Panc1 (cell line): Measurements from ENCODE around the gene ZNF132. TPM values are rescaled to one million over a fixed set of nuclear protein-coding genes. Genes with fewer than 3 reads are reported as not detected.
A peak's percentile ranks its signal among the peaks of the same experiment; 100 is the strongest.
"Not testable (repeated sequence)": the region's sequence is repeated elsewhere in the genome, so short reads cannot be mapped to it uniquely, and the experiment has no call there.

ENCODE experiments used
- ATAC-seq: fragments of 200-7000 bp; cut with Tn5 transposase; 2 replicates; pipeline ENCODE4 v1.9.1; 2020; ENCODE audit warnings: mild to moderate bottlenecking, moderate library complexity
- BruUV-seq: library from RNA; stranded (reverse); fragments of 400-500 nt; replicated peaks from 2 replicates; lab custom pipeline; 2021; lab: Mats Ljungman, UMichigan
- CTCF ChIA-PET: fragments of 300-600 bp; sonication (Branson Sonifier 250); formaldehyde crosslinking; loops from one replicate; lab custom pipeline; 2022; ENCODE audit warnings: antibody characterized with exemption; lab: Charles Lee
- POLR2A ChIA-PET: fragments of 300-600 bp; sonication (Branson Sonifier 250); formaldehyde crosslinking; loops from one replicate; lab custom pipeline; 2022; ENCODE audit warnings: antibody characterized with exemption; lab: Charles Lee
- DNase-seq: peaks from one replicate; pipeline ENCODE4 v3.0.0-alpha.2; 2010; ENCODE audit warnings: low read depth, low spot score
- H3K27ac ChIP-seq: 2 replicates; pipeline ENCODE4 v1.5.1; 2011; ENCODE audit warnings: mild to moderate bottlenecking, low read length, inconsistent platforms
- H3K27me3 ChIP-seq: fragments of 200-500 bp; sonication (Bioruptor generic); 2 replicates; pipeline ENCODE4 v1.6.0; 2014; ENCODE audit warnings: low read length, inconsistent platforms; ENCODE audit not compliant: control insufficient read depth, insufficient read depth
- H3K36me3 ChIP-seq: fragments of 200-500 bp; sonication (Bioruptor generic); 2 replicates; pipeline ENCODE4 v1.5.1; 2014; ENCODE audit warnings: inconsistent platforms, mild to moderate bottlenecking, low read length, moderate library complexity; ENCODE audit not compliant: control insufficient read depth, insufficient read depth
- H3K4me1 ChIP-seq: 2 replicates; pipeline ENCODE4 v1.5.1; 2011; ENCODE audit warnings: inconsistent platforms, mild to moderate bottlenecking, low read length, moderate library complexity; ENCODE audit not compliant: control insufficient read depth, insufficient read depth
- H3K4me3 ChIP-seq, 2 experiments: 2 replicates each; pipeline ENCODE4 v1.5.1; 2011 to 2012; ENCODE audit warnings: low read depth in 2 of 2, low read length in 2 of 2, mild to moderate bottlenecking in 2 of 2, inconsistent platforms in 1 of 2, moderate library complexity in 1 of 2
- H3K9me3 ChIP-seq: fragments of 200-500 bp; sonication (Bioruptor generic); 2 replicates; pipeline ENCODE4 v1.5.1; 2014; ENCODE audit warnings: low read depth, mild to moderate bottlenecking, inconsistent platforms, low read length, moderate library complexity; ENCODE audit not compliant: control insufficient read depth, insufficient read depth
- POLR2AphosphoS5 ChIP-seq: IDR thresholded peaks from 2 replicates; pipeline ENCODE4 v1.6.1; 2012; ENCODE audit warnings: mild to moderate bottlenecking, low read depth, low read length, moderate library complexity
- SIN3A ChIP-seq: IDR thresholded peaks from 2 replicates; pipeline ENCODE4 v1.6.1; 2012; ENCODE audit warnings: low read depth, mild to moderate bottlenecking, low read length, moderate library complexity, borderline replicate concordance; ENCODE audit not compliant: insufficient read depth
- TCF7L2 ChIP-seq: IDR thresholded peaks from 2 replicates; pipeline ENCODE4 v1.6.1; 2011; ENCODE audit warnings: mild to moderate bottlenecking, low read depth, low read length, inconsistent platforms
- in situ Hi-C: cut with HindIII; loops from 2 replicates; pipeline ENCODE4 v1.10.0; 2016; ENCODE audit warnings: low sequenced_read_pairs, low pct_unique_long_range_greater_than_20kb
- intact Hi-C: fragments of 100-400 bp; cut with micrococcal nuclease; formaldehyde crosslinking; loops from one replicate; pipeline ENCODE4 v1.10.0; 2022; ENCODE audit not compliant: unreplicated experiment
- total RNA-seq: library from RNA; stranded (reverse); gene quantifications from one replicate; pipeline ENCODE4 v1.2.1, GENCODE V29; 2021; ENCODE audit not compliant: unreplicated experiment
- TF ChIP-seq, protein P1 (sequence below): fragments of 450-650 bp; IDR thresholded peaks from 2 replicates; pipeline ENCODE4 v1.5.1; 2017; ENCODE audit warnings: mild to moderate bottlenecking
- TF ChIP-seq, protein P2 (sequence below), 2 experiments: IDR thresholded peaks; 2 replicates each; pipeline ENCODE4 v1.6.1; 2011 to 2012; ENCODE audit warnings: low read depth in 2 of 2, control low read depth in 1 of 2, low read length in 1 of 2, mild to moderate bottlenecking in 1 of 2, moderate library complexity in 1 of 2; ENCODE audit not compliant: insufficient read depth in 1 of 2

The ZNF132 gene
- total RNA-seq, 1 experiment from 2014 or later: not detected

- intact Hi-C loops (no loop called here), in situ Hi-C loops (no loop called here)
Observed at GRCh38 chr19:58407658-58408151, 32.2 kb downstream of the ZNF132 start.

GRCh38 chr19:58406818-58407657 lies 32.9 kb downstream of the ZNF132 start:
- Histone ChIP-seq H3K4me1 (peaks cover 36% of the 10 kb centered on the region), H3K9me3 (no peaks in the 10 kb centered on the region), H3K27me3 (no peaks in the 10 kb centered on the region), H3K27ac (peak overlapping the region; percentile 96), H3K4me3 (peak overlapping the region; percentile 86 to 97), H3K36me3 (no peaks in the 10 kb centered on the region; the same call in 1 of the 2 replicates)
- BruUV-seq: no TSS peak
- in situ Hi-C loops (no loop called here), intact Hi-C loops (no loop called here)
- peak; percentile 11; the same call in 1 of the 2 replicates for ATAC-seq
- ChIA-PET CTCF (interaction anchor here (0.6 kb wide), 1 partner anchor 1595 kb away, joined by 4 read pairs; no protein-coding TSS in a partner anchor), POLR2A (no interaction called here)
- DNase-seq: no peak
- TF ChIP-seq TCF7L2 (no peak), SIN3A (no peak)
- TF ChIP-seq, protein P1, sequence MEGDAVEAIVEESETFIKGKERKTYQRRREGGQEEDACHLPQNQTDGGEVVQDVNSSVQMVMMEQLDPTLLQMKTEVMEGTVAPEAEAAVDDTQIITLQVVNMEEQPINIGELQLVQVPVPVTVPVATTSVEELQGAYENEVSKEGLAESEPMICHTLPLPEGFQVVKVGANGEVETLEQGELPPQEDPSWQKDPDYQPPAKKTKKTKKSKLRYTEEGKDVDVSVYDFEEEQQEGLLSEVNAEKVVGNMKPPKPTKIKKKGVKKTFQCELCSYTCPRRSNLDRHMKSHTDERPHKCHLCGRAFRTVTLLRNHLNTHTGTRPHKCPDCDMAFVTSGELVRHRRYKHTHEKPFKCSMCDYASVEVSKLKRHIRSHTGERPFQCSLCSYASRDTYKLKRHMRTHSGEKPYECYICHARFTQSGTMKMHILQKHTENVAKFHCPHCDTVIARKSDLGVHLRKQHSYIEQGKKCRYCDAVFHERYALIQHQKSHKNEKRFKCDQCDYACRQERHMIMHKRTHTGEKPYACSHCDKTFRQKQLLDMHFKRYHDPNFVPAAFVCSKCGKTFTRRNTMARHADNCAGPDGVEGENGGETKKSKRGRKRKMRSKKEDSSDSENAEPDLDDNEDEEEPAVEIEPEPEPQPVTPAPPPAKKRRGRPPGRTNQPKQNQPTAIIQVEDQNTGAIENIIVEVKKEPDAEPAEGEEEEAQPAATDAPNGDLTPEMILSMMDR: peak; percentile 77; the same call in 1 of the 2 replicates

More at GRCh38 chr19:58407658-58408151, 32.2 kb downstream of the ZNF132 start:
- H3K4me1 ChIP-seq: peaks cover 29% of the 10 kb centered on the region
- DNase-seq: no peak
- peak overlapping the region; percentile 96 for H3K27ac ChIP-seq
- ATAC-seq: peak; percentile 38
- no peaks in the 10 kb centered on the region; the same call in 1 of the 2 replicates for H3K36me3 ChIP-seq
- no peaks in the 10 kb centered on the region for H3K9me3 ChIP-seq
- ChIA-PET POLR2A (no interaction called here), CTCF (no interaction called here)
- peak overlapping the region; percentile 86 to 97 for H3K4me3 ChIP-seq
- TF ChIP-seq SIN3A: 0 out of 2 replicates have a peak, but pooled peaks have one; percentile 45
- TF ChIP-seq, protein P1: no peak
- TF ChIP-seq POLR2AphosphoS5: no peak
- no peak for TF ChIP-seq TCF7L2
- TF ChIP-seq, protein P2, sequence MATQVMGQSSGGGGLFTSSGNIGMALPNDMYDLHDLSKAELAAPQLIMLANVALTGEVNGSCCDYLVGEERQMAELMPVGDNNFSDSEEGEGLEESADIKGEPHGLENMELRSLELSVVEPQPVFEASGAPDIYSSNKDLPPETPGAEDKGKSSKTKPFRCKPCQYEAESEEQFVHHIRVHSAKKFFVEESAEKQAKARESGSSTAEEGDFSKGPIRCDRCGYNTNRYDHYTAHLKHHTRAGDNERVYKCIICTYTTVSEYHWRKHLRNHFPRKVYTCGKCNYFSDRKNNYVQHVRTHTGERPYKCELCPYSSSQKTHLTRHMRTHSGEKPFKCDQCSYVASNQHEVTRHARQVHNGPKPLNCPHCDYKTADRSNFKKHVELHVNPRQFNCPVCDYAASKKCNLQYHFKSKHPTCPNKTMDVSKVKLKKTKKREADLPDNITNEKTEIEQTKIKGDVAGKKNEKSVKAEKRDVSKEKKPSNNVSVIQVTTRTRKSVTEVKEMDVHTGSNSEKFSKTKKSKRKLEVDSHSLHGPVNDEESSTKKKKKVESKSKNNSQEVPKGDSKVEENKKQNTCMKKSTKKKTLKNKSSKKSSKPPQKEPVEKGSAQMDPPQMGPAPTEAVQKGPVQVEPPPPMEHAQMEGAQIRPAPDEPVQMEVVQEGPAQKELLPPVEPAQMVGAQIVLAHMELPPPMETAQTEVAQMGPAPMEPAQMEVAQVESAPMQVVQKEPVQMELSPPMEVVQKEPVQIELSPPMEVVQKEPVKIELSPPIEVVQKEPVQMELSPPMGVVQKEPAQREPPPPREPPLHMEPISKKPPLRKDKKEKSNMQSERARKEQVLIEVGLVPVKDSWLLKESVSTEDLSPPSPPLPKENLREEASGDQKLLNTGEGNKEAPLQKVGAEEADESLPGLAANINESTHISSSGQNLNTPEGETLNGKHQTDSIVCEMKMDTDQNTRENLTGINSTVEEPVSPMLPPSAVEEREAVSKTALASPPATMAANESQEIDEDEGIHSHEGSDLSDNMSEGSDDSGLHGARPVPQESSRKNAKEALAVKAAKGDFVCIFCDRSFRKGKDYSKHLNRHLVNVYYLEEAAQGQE (IDR thresholded peaks at IDR 0.05; ENCODE audit: insufficient read depth in 1 of 2, low read depth in 2 of 2, low read length in 1 of 2): no peak
- no peaks in the 10 kb centered on the region for H3K27me3 ChIP-seq
- TSS peak; percentile 98 for BruUV-seq

DNA sequence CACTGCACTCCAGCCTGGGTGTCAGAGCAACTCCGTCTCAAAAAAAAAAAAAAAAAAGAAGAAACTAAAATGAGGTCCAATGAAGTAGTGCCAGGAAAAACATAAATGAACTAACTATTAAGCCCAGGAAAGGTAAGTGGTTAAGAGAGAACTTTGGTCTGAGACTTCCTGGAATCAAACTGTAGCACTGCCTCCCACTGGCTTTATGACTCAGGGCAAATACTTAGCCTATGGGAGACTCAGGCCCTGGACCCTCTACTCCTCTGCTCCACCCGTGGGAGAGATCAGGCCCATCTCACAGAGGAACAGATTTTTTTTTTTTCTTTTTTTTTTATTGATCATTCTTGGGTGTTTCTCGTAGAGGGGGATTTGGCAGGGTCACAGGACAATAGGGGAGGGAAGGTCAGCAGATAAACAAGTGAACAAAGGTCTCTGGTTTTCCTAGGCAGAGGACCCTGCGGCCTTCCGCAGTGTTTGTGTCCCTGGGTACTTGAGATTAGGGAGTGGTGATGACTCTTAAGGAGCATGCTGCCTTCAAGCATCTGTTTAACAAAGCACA lies 36.0 kb downstream of the ZNF132 start:
- H3K4me3 ChIP-seq, H3K27ac ChIP-seq, H3K27me3 ChIP-seq, H3K9me3 ChIP-seq, DNase-seq, in situ Hi-C loops, BruUV-seq, intact Hi-C loops, ATAC-seq, H3K36me3 ChIP-seq: not testable (repeated sequence)
- POLR2A ChIA-PET: interaction anchor here (0.6 kb wide), 1 partner anchor 39 kb away, joined by 13 read pairs; no protein-coding TSS in a partner anchor
- H3K4me1 ChIP-seq: peaks cover 32% of the 10 kb centered on the region
- CTCF ChIA-PET: interaction anchor here (0.6 kb wide), 1 partner anchor 11 kb away, joined by 5 read pairs; no protein-coding TSS in a partner anchor
